HG03575 (cell line): ENCODE results near the gene WDR20.
"Not testable (repeated sequence)": the region's sequence is repeated elsewhere in the genome, so short reads cannot be mapped to it uniquely, and the experiment has no call there.

Experiments
- ATAC-seq: cut with Tn5 transposase; IDR thresholded peaks from one replicate; pipeline ENCODE4 v1.9.1; 2021; ENCODE audit not compliant: unreplicated experiment, insufficient number of reproducible peaks, low FRiP score; ENCODE audit errors: extremely low read depth

WDR20 gene

GRCh38 chr14:102125546-102125945, 14.2 kb upstream of the WDR20 start:
- no peak for ATAC-seq

- no peak for ATAC-seq
Observed at GRCh38 chr14:102126807-102127455, 12.8 kb upstream of the WDR20 start.

DNA sequence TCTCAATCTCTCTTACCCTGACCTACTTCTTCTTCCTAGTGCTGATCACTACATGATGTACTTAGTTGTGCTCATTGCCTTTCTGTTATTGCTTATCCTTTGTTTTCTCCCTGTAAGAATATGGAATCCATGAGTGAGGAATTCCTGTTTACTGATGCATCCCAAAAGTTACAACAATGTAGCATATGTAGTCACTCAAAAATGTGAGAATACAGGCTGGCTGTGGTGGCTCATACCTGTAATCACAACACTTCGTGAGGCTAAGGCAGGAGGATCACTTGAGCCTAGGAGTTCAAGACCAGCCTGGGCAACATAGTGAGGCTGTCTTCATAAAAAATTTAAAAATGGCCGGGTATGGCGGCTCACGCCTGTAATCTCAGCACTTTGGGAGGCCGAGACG, 8.0 kb upstream of the WDR20 start:
- ATAC-seq, result no peak

DNA sequence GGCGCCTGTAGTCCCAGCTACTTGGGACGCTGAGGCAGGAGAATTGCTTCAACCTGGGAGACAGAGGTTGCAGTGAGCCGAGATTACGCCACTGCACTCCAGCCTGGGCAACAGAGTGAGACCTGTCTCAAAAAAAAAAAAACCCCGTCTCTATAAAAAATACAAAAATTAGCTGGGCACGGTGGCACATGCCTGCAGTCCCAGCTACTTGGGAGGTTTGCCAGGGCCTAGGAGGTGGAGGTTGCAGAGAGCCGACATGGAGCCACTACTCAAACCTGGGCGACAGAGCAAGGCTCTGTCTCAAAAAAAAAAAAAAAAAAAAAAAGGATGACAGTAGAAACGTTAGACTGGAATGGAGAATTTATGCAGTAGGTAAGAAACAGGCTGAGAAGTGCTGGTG, 5.7 kb upstream of the WDR20 start:
- ATAC-seq, result not testable (repeated sequence)

DNA sequence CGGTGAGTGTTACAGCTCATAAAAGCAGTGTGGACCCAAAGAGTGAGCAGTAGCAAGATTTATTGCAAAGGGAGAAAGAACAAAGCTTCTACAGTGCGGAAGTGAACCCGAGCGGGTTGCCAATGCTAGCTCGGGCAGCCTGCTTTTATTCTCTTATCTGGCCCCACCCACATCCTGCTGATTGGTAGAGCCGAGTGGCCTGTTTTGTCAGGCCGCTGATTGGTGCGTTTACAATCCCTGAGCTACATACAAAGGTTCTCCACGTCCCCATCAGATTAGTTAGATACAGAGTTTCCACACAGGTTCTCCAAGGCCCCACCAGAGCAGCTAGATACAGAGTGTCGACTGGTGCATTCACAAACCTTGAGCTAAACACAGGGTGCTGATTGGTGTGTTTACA, 5.0 kb upstream of the WDR20 start:
- ATAC-seq, result not testable (repeated sequence)

GRCh38 chr14:102135456-102135855, 4.2 kb upstream of the WDR20 start:
- not testable (repeated sequence) for ATAC-seq

DNA sequence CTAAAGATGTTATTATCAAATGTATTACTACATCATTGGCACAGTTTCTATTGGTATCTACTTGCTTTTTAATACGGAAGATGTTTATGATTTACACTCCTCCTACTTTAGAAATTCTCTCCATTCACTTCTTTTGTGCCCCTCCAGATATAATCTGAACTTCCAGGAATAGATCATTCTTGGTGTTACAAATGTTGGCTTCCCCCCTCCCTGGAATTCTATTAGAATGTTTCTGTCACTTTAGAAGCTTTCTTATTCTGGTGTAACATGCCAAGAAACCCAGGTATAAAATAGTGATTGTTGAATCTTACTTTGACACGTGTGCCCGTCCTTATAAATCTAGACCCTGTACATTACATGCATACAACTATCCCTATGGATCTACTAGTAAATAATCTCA, 1.2 kb upstream of the WDR20 start:
- no peak for ATAC-seq

DNA sequence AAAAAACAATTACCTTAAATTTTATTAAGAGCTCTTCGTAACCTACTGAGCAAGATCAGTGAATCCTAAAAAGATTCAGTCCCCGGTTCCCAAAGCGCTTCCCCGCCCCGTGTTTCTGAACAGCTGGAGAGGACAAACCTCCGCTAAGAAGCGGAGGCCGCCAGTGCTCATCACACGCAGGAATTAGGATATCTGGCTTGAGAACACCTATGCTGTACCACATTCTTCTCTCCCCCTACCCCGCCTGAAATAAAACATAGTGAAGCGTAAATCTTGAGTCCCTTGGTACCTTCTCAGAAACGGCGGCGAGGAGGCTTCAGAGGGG, 774 bp upstream of the WDR20 start:
- no peak for ATAC-seq

DNA sequence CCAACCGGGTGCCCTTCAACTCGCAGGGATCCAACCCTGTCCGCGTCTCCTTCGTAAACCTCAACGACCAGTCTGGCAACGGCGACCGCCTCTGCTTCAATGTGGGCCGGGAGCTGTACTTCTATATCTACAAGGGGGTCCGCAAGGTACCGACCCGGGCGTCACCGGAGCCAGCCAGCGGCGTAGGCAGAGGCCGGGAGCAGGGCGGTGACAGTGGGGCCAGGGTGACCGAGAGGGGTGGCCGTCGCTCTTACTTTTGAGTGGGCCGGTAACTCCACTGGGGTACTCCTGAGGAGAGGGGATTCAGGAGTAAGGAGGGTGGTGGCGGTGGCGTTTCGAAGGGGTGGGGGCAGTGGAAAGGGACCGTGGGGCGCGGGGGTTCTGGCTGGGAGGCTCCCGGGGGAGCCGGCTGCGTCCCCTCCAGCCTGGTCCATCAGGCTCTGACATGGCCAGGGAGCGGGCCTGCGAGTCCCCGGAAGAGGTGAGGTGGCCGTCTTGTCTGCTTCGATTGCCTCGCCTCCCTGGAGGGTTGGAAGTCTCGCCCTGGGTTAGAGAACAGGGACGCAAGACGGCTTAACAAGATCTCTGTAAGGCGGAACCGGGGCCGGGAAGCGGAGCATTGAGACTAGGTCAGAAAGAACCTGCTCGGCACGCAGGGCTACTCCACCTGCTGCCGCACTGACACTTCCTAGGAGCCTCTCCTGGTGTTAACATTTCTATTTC, 491 bp downstream of the WDR20 start:
- ATAC-seq, result no peak

DNA sequence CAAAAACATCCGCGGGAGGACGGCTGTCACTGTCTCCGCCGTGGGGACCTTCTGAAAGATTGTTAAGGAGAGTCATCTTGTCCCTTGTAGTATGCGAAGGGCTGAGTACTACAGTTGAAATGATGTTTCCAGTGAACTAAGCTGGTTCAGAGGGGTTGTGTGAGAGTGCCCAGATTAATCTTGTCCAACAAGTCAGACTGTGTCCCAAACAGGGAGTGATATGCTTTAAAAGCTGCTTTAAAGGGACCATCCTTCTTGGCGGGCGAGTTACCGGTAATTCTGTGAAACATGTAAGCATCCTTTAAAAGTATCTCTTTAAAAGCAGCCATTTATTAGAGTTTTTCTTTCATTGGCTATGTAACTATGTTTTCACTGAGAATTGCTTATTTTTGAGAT, 1.1 kb downstream of the WDR20 start:
- ATAC-seq, result no peak

GRCh38 chr14:102141797-102142196, 2.1 kb downstream of the WDR20 start:
- ATAC-seq, result no peak

DNA sequence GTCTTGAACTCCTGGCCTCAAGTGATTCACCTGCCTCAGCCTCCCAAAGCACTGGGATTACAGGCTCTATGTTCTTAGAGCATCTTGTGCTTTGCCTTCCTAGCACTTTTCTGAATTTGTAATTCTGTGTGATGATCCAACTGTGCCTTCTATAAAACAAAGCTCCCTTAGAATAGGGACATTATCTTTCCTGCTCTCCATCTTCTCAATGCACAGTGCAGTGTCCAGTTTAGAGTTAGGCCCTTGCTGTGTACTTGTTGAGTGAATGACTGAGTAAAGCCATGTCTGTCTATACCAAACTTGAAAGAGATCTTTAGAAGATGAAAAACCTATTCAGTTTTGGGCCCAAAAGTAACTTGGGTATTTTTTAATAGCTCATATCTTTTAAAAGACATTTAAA, 5.2 kb downstream of the WDR20 start:
- ATAC-seq, result no peak

GRCh38 chr14:102145395-102145794, 5.7 kb downstream of the WDR20 start:
- ATAC-seq, result no peak

DNA sequence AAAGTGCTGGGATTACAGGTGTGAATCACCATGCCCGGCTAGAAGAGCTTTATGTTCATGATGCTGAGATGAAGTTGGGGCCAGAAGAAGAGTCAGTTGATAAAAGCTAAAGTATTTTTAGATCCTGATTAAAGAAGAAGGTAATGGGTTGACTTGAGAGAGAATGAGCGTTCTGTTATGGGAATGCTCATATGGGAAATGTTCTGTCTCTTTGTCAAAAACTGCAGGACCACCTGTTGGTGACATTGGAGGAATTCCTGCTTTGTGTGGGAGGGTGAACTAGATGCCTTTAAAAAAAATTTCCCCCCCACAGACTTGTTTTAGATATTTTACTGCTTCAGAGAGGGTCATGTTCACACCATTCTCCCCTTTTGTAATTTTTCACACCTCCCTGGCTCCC, 6.7 kb downstream of the WDR20 start:
- ATAC-seq, result no peak

DNA sequence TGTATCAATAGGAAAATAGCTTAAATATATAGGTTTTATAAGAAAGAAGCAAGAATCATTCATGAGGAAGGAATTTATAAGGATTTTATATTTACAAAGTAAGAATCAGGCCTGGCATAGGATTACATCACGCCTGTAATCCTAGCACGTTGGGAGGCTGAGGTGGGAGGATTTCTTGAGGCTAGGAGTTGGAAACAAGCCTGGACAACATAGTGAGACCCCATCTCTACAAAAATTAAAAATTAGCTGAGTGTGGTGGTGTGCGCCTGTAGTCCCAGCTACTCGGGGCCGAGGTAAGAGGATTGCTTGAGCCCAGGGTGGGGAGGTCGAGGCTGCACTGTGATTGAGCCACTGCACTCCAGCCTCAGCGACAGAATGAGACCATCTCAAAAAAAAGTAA, 10.4 kb downstream of the WDR20 start:
- ATAC-seq, result no peak

- ATAC-seq, result no peak
Observed at GRCh38 chr14:102150744-102151143, 11.0 kb downstream of the WDR20 start.

- not testable (repeated sequence) for ATAC-seq
Observed at GRCh38 chr14:102151411-102151810, 11.7 kb downstream of the WDR20 start.

DNA sequence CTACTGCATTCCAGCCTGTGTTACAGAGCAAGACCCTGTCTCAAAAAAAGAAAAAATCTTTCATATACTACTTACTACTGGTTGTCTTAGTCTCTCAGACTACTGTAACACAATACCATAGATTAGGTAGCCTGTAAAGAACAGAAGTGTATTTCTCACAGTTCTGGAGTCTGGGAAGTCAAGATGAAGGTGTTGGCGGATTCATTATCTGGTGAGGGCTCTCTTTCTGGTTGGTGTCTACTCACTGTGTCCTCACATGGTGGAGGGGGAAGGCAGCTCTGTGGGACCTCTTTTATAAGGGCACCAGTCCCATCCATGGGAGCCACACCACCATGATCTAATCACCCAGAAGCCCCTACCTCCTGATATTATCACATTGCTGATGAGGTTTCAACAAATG, 14.4 kb downstream of the WDR20 start:
- no peak for ATAC-seq

DNA sequence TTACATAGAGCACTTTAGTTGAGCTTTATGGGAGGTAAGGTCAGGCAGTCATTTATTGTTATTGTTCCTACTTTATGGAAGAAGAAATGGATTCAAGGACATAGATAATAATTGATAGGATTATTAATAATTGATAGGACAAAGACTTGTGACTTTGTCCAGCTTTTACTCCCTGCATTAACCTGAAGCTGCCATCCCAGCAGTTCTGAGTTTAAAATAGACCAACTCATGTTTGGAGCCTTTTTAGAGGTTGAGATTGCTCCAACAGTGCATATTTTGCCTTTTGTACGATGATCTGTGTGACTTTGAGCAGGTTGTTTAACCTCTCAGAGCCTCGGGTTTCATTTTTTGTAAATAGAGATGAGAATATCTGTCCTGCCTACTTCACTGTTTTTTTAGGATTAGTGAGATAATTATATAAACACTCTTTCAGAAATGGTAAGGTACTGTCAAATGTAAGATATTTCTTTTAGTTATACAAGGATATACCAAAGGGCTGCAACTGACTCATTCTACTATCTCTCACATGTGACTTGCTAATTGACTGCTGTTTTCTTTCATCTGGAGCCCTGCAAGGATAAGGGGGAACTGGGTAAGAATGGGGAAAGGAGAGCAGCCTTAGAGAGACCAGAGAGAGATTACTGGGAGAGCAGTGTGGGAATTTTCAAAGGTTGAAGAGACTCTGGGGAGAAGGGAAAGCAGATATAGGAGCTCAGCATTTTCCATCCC, 15.3 kb downstream of the WDR20 start:
- no peak for ATAC-seq

- ATAC-seq, result no peak
Observed at GRCh38 chr14:102157346-102157745, 17.6 kb downstream of the WDR20 start.
